Right renal pelvis (tissue), 4 donors: ENCODE results near the gene SLC6A3. TPM values are rescaled to one million over a fixed set of nuclear protein-coding genes. Genes with fewer than 3 reads are reported as not detected.
"Not testable (repeated sequence)": the region's sequence is repeated elsewhere in the genome, so short reads cannot be mapped to it uniquely, and the experiment has no call there.

Experiments
- DNase-seq, 4 donors: peaks; one replicate each; pipeline ENCODE4 v3.0.0-alpha.2; 2013; ENCODE audit warnings: low read depth in 4 of 4, low spot score in 3 of 4, missing footprints in 1 of 4
- polyA plus RNA-seq, 4 donors: library from polyadenylated mRNA; unstranded; fragments of 120-200 nt; gene quantifications; one replicate each; pipeline ENCODE4 v1.2.1, GENCODE V29; 2013; ENCODE audit not compliant: insufficient read length in 4 of 4

The SLC6A3 gene
- polyA plus RNA-seq, 4 donors: 0.41 to 0.64 (median 0.62) TPM

GRCh38 chr5:1376981-1377380 is 68.3 kb downstream of the SLC6A3 start:
- DNase-seq: no peak

GRCh38 chr5:1375871-1376810 is 69.1 kb downstream of the SLC6A3 start:
- no peak for DNase-seq

GRCh38 chr5:1374679-1375055 is 70.6 kb downstream of the SLC6A3 start:
- no peak for DNase-seq

GRCh38 chr5:1374030-1374678 is 71.1 kb downstream of the SLC6A3 start:
- DNase-seq: no peak

GRCh38 chr5:1371972-1372342 is 73.3 kb downstream of the SLC6A3 start:
- not testable (repeated sequence) for DNase-seq

GRCh38 chr5:1371218-1371971 is 73.8 kb downstream of the SLC6A3 start:
- DNase-seq: no peak

- DNase-seq: no peak
Observed at GRCh38 chr5:1370006-1370405, 75.2 kb downstream of the SLC6A3 start.

GRCh38 chr5:1368756-1369155 is 76.5 kb downstream of the SLC6A3 start:
- DNase-seq: no peak

GRCh38 chr5:1368236-1368635 is 77.0 kb downstream of the SLC6A3 start:
- DNase-seq: no peak

GRCh38 chr5:1367149-1367548 is 78.1 kb downstream of the SLC6A3 start:
- no peak for DNase-seq

GRCh38 chr5:1366514-1366913 is 78.7 kb downstream of the SLC6A3 start:
- DNase-seq: no peak

GRCh38 chr5:1364211-1364610 is 81.0 kb downstream of the SLC6A3 start:
- DNase-seq: no peak

- no peak for DNase-seq
Observed at GRCh38 chr5:1363581-1363980, 81.7 kb downstream of the SLC6A3 start.

- no peak for DNase-seq
Observed at GRCh38 chr5:1363160-1363559, 82.1 kb downstream of the SLC6A3 start.

- no peak for DNase-seq
Observed at GRCh38 chr5:1362242-1363015, 82.8 kb downstream of the SLC6A3 start.

GRCh38 chr5:1360861-1361260 is 84.4 kb downstream of the SLC6A3 start:
- no peak for DNase-seq

- not testable (repeated sequence) for DNase-seq
Observed at GRCh38 chr5:1360367-1360766, 84.9 kb downstream of the SLC6A3 start.

GRCh38 chr5:1359713-1360112 is 85.5 kb downstream of the SLC6A3 start:
- DNase-seq: no peak

- no peak for DNase-seq
Observed at GRCh38 chr5:1359031-1359645, 86.1 kb downstream of the SLC6A3 start.

- DNase-seq: no peak
Observed at GRCh38 chr5:1358726-1359025, 86.6 kb downstream of the SLC6A3 start.
